NCI-H1930 (cell line): ENCODE data around the gene ITSN1.
"Not testable (repeated sequence)": the region's sequence is repeated elsewhere in the genome, so short reads cannot be mapped to it uniquely, and the experiment has no call there.

Source experiments
- DNase-seq, 2 experiments: peaks; one replicate each; lab custom pipeline; 2025; lab: John Stamatoyannopoulos, UW

The ITSN1 gene

DNA sequence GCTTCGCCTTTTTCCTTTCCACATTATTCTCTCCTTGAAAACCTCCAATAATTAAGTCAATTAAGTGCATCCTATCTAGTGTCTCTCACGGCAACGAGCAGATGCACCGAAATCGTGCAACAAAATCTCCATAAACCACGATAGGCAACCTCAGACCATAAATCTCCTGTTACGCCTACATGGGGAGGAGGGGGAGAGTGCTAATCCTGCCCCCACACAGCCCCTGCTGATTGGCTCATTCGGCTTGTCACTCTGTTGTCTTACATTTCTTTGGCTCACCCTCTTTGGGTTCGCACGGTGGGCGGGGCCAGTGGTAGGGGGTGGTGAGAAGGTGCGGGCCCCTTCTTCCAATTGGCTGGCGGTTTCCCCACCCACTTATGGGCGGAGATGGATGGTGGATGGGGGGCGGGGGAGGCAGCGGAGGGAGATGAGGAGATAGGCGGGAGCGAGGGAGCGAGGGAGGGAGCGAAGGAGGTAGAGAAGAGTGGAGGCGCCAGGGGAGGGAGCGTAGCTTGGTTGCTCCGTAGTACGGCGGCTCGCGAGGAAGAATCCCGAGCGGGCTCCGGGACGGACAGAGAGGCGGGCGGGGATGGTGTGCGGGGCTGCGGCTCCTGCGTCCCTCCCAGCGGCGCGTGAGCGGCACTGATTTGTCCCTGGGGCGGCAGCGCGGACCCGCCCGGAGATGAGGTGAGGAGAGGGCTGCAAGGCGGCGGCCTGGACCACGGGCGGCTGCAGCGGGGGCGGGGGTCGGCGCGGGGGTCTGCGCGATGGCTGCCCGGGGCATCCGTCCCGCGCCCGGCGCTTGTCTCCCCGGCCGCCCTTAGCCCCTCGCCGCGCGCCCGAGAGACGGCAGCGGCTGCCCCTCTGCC is at the start of gene ITSN1:
TSS of gene ITSN1 (plus strand) at position 475 of the 869 bp plus-strand sequence. CDS start 76,328 bp downstream, outside the sequence.
- DNase-seq = peak; percentile 97 to 98

DNA sequence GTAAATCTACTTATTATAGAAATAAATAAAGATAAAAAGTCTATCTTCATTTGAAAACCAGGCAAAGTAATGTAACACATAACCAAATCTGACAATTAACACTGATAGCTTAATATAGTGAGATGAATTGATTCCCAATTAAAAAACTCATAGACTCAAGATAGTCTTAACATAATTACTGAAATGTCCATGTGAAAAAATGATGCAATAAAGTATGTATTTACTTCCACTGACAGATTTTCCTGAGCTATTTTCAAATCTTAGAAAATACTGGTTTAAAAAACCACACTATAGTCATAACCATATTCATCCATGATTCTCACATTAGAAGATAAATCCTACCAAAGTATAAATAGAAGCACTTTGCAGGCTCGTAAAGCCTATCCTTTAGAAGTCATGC is 44.2 kb upstream of the ITSN1 start:
- no peak for DNase-seq

DNA sequence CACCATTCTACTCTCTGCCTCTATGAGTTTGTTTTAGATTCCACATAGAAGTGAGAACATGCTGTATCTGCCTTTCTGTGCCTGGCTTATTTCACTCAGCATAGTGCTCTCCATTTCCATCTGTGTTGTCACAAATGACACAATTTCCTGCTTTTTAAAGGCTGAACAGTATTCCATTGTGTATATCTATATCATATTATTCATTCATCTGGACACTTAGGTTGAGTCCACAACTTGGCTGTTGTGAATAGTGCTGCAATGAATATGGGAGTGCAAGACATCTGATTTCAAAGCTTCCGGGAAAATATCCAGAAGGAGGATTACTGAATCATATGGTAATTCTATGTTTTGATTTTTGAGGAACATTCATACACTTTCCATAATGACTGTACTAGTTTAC is 33.7 kb upstream of the ITSN1 start:
- DNase-seq = no peak

DNA sequence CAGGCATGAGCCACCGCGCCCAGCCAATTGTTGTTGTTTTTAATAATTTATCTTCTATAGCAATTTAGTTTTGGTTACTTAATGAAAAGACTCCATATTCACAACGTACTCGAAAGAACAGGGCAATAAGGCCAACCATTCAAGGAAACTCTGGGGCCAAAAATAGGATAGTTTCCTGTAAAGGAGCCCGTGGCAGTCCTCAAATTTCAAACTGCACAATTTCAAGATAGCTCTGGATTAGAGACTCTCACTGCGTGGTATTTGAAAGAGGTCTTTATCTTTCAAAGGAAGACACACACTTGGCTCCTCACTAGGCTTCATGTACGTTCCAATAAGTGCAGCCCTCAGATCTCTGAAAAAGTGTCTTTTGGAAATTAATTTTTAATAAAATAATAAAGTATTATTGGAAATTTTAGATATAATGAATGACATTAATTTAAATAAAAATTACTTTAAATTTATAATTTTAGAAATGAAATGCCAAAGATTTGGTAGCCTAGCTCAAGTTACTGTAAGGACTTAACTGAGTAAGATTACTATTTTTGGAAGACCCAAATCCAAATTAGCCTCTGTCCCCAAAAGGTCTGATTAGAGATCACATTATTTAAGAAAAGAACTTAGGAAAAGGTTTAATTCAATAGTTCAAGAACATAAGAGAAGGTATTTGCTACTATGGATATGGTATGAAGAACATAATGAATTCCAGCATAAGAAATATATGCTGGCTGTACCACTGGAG is 31.1 kb upstream of the ITSN1 start:
- no peak for DNase-seq

DNA sequence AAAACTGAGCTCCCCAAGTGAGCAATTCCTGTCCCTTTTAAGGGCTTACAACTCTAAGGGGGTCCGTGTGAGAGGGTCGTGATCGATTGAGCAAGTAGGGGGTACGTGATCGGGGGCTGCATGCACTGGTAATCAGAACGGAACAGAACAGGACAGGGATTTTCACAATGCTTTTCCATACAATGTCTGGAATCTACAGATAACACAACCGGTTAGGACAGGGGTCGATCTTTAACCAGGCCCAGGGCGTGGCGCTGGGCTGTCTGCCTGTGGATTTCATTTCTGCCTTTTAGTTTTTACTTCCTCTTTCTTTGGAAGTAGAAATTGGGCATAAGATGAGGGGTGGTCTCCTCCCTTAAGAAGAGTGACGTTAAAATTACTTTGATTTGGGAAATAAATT is 24.7 kb upstream of the ITSN1 start:
- DNase-seq = not testable (repeated sequence)

DNA sequence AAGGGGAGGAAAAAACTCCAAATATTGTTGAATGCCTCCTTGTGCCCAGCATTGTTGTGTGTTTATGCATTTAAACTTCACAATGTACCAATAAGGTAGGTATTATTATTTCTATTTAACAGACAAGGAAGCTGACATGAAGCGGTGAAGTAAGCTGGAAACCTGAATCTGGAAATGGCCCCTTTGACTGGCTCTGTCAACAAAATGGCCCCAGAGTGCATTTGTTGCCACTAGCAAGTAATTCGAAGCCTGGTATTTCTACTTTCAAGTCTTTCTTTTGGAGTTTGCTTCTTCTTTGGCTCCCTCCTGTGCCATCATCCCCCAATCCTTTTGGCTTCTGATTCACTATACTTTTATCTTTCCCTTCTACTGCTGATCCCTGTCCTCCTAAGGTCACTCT is 23.9 kb upstream of the ITSN1 start:
- no peak for DNase-seq

DNA sequence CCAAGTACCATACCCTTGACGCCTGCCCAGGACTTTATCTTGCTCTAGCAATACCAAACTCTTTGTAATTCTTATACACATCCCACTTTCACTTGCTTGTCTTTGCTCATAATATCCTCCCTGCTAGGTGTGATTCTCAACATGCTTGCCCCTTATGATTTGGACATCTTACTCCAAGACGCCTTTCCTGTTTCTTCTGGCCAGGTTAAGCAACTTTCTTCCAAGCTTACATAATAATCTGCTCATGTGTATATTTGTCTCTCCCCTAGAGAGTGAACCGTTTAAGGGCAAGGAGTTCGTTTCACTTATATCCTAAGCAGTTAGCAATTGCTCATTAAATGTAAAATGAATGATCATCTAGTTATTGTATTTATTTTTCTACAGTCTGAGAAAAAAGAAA is 22.6 kb upstream of the ITSN1 start:
- DNase-seq = no peak

DNA sequence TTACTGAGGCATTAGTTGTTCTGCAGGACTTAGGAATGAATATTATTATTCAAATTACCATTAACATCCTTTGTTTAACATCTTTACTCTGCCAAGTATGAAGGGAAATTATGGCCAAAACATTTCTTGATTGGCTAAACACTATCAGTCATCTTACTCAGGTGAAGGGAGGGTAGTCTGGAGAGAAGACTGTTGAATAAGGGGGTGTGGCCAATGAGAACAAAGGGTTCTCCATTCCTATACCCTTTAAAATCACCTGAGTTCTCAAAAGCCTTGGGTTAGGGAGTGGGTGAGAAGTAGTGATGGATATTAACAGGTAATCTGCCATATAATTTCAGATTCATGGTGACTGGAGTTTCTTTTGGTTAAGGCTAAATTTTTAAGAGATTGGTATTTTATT is 20.0 kb upstream of the ITSN1 start:
- no peak for DNase-seq

DNA sequence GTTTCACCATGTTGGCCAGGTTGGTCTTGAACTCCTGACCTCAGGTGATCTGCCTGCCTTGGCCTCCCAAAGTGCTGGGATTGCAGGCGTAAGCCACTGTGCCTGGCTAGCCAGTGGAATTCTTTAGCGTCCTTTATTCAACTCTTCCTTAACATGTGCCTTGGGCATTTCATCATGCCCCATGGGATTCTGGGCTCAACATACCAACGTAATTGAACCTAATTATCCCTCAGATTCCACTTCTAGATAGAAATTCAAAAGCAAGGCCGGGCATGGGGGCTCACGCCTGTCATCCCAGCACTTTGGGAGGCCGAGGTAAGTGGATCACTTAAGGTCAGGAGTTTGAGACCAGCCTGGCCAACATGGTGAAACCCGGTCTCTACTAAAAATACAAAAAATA is 16.1 kb upstream of the ITSN1 start:
- not testable (repeated sequence) for DNase-seq

DNA sequence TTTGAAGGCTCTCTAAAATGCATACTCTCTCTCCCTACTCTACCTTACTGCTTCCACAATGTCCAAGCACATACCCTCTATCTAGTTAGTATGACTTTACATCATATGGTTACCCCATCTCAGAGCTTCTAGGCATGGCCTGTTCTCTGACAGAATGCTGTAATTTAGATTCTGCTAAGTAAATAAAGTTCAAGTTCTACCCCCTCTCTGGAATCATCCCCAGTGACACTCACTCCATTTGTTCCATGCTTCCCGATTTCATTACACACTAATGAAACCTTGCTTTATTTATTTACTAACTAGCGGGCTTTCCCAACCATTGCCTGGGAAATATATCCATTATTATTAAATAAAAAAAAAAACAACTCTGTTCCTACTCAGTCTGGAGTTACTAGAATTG is 8.0 kb upstream of the ITSN1 start:
- DNase-seq = no peak

DNA sequence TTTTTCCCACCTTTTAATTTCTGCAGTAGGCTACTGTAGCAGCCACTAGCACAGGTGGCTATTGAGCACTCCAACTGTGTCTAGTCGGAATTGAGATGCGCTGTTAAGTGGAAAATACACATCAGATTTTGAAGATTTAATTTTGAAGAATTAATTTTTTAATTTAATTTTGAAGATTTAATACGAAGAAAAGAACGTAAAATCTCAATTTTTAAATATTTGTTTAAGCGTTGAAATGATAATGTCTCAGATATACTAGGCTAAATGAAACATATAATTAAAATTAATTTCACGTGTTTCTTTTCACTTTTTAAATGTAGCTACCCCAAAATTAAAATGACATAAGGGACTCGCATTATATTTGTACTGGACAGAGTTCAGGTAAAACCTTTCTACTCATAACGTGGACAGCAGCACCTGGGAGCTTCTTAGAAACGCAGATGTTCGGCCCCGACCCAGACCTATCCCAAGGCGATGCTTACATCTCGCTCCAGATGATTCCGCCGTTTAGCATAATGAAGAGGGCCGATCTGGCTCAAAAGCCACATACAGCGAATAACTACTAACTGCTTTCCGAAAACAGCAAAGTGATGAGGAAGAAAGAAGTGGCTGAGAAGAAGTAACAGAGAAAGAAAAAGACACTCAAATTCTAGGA is 1.5 kb upstream of the ITSN1 start:
- DNase-seq = no peak

DNA sequence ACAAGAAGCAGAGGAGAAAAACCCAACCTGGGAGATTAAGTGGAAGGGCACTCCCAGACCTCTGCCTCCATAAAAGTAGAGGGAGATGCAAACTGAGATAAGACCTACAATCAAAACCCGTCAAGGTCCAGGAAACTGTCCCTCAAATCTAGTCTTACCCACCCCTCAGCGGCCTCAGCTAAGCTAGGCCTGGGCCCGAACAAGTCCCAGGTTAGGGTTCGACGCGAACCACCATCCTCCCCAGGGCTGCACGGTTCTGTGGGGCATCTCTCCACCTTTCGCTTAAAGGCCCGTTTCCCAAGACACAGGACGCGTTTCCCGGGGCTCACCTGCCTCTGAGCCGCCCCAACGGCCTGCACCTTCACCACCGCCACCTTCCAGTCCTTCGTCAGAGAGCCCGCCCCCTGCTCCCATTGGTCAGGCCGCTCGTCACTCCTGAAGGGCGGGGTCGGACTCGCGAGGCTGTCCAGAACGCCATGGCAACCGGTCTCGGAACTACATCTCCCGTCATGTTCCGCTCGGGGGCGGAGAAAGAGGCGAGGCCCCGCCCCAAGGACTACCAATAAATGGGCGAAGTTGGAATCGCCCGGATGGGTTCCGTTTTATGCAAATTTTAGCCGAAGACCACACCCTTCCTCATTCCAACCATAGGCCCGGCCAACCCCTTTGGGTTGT is 812 bp upstream of the ITSN1 start, which contains the start of gene CRYZL1:
TSS of gene CRYZL1 (minus strand) at position 390 of the 675 bp plus-strand sequence. CDS start 10,190 bp downstream, outside the sequence.
- DNase-seq = peak; percentile 99

DNA sequence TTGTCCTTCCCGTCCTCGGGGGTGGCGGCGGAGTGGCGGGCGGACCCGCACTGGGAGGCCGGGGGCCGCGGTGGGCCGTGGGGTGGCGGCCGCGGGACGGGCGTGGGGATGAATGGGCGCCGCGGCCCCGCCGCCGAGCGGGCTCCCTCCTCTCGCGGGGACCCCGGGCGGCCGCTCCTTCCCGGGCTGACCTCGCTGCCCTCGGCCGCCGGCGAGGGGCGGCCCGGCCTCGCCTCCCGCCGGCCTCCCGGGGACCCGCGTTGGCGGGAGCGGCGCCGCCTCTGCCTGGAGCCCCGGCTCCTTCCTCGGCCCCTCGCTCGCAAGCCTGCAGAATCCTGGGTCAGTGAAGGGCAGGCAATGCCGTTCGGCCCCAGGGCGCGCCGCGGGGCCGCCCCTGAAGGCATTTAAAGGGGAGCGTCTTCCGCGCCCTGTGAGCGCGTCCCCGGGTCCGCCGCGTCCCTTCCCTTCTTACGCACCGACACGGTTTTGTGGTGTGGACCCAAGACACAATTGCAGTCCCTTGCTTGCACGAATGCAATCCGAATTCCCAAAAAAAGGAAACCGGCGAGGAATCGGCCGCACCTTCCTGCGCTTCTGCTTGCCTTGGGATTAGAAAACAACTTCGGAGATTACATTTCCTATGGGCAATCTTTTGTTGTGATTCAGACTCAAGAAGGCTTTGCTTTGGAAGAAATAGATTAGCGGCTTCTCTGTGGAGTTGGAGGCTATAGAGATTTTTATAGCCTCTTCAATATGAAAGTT is 776 bp downstream of the ITSN1 start:
- DNase-seq = no peak

DNA sequence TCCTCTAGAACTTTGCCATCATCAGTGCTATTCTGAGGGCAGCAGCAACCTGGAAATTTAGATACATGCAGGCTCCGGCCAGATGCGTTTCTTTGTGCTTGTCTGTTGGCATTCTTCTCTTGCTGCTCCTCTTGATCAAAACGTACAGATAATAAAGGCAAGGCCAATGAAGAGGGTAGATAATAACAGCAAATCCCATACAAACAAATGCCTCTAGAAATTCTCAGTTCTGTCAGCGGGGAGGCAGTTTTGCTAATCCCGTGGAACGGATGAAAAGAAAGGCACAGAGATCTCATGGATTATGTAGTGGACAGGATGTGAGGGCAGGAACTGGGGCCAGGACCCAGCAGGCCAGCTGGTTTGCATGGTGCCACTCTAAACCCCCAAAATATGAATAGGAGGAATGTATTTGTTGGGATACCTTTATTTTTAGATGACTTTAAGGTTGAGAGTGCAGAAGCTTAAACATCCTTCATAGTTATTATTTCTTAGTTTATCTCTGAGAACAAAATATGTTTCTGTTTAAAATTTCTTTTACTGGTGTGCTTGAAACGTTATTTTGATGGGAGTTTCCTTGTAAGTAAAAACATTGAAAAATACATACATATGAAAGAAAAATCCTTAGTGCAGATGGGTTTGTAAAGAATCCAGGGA is 1.5 kb downstream of the ITSN1 start:
- no peak for DNase-seq

DNA sequence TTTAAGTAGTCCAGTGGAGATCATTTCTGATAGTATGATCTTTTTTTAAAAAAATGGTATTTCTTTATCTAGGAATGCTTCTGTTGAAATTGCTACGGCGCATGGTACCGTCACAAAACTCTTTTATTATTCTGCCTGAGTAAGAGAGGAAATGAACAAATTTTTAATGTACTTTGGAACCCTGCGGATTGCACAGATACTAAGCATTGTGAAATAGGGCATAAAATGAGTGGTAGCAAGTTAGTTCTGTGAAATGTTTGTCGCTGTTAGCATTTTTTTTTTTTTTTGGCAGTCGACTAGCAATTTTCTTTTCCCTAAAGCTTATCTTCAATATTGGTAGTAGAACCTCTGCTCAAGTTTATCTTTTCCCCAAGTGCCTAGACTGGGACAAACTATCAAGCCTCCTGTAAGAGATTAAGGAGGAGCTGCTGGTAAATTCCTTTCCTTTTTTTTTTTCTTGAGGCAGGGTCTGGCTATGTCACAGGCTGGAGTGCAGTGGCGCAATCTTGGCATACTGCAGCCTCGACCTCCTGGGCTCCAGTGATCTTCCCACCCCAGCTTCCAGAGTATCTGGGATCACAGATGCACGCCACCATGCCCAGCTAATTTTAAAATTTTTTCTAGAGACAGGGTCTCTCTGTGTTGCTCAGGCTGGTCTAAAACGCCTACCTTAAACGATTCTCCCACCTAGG is 2.2 kb downstream of the ITSN1 start:
- no peak for DNase-seq

DNA sequence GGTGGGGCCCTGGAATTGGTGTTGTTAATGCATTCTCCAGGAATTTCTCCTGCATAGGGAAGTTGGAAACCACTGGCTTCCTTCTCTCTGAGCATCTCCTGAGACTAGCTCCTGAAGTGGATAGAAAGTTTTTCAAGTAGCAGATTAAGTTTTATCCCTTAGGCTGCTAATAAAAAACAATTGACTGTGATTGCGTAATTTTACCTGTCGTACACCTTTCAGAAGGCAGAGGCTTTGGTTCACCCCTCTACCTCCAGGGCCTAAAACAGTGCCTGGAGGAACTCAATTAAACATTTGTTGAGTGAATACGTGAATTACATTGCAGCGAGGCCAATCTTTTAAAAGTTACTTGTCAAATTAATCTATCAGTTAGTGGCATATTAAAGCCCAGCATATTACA is 3.4 kb downstream of the ITSN1 start:
- DNase-seq = no peak

DNA sequence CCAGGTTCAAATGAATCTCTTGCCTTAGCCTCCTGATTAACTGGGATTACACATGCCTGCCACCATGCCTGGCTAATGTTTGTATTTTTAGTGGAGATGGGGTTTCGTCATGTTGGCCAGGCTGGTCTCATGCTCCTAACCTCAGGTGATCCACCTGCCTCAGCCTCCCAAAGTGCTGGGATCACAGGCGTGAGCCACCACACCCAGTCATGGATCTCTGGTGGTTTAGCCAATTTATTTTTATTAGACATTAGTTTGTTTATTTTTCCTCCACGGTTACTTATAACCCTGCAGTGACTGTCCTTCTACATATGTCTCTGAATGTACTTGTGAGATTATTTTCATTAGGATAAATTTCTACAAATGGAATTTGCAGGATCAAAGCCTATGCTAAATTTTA is 5.3 kb downstream of the ITSN1 start:
- no peak for DNase-seq

DNA sequence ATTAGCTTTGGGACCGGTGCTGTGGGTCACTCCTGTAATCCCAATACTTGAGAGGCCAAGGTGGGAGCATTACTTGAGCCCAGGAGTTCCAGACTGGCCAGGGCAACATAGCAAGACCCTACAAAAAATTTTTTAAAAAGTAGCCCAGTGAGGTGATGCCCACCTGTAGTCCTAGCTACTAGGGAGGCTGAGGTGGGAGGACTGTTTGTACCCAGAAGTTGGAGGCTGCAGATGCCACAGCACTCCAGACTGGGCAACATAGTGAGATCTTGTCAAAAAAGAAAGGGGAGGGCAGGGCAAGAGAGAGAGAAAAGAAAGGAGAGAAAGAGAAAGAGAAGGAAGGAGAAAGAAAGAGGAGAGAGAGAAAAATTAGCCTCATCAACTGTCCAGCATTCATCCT is 6.3 kb downstream of the ITSN1 start:
- no peak for DNase-seq

DNA sequence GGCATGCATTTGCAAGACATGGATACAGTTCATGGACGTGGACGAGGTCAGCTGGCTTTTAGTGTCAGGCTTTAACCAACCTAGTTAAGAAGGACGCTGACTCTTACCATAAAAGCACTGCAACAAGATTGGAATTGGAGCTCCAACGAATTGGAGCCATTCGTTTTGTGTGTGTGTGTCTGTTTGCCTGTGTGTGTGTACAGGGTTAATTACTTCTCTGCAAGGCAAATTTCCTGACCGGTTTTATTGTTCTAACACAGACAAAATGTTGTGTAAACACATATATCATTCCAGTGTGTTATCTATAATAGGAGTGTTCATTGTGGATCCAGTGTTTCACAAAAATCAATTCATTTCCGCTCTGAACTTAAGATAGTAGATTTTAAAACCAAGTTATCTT is 7.9 kb downstream of the ITSN1 start:
- no peak for DNase-seq

DNA sequence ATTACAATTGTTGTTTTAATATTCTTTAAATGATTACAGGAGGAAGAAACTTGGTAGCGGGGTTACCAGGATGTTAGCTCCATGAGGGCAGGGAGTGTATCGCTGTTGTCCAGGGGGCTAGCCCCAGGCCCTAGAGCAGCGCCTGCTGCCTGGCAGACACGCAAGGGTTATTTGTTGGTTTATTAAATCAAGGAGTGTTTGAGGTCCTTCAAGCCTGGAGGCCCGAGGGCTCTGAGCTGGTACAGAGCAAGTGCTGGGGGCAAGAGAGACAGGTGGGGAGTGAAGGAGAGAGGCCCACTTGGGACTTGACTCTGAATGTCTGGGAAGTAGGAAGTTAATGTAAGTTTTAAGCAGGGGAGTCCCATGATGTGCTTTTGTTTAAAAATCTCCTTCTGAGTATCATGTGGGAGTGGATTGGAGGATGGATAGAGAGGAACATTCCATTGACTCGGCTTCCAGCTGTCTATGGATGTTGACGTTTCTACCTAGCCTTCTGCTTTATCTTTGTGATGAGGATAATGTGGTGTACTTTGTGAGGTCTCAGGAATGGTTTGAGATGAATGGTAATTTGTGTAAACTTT is 8.7 kb downstream of the ITSN1 start:
- no peak for DNase-seq
